ENCODE data around the gene PGA5. TPM values are rescaled to one million over a fixed set of nuclear protein-coding genes. Genes with fewer than 3 reads are reported as not detected.

The PGA5 gene
- total RNA-seq, 4 donors from 2014 or later, result not detected

DNA sequence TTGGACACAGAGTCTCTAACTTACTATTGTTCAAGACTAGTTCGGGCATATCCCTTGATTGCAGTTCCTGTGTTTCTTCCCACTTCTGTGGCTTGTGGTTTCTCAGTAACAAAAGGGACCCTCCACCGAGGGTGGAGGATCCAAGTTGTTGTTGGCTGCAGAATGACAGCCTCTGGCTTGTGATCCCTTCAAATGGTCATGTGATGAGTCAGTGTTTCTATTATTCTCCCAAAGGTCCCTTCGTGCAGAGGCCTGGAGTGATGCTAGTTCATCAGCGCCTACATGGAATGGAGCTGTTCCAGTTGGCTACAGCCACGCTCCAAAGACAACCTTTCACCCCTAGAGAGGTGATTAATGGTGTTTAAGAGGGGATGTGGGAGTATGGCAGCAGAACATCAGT lies 56.8 kb downstream of the PGA5 start:
- no peaks in the 10 kb centered on the region for H3K36me3 ChIP-seq

DNA sequence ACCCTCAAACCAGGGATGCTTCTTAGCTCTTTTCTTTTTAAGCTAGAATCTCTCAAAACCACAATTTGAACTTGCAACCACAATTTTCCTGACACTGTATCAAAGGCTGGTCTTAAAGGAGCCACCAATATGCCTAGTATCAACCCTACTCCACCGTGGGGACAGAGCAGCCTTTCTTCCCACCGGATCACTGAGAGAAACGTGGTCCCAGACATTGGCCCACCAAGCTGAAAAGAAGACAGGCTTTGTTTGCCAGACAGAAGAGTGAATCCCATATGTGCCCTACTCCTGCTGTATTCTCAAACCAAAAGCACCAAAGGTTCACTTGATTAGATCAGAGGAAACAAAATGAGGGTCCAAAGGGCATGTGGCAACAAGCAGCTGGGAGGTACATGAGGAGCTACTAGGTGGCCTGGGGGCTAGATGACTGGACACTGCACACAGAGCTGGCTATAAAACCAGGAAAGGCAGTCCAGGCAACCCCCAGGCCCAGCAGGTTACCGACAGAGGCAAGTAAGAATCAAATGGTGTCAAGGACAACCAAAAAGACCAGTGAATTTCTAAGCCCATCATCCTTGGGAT lies 57.8 kb downstream of the PGA5 start:
- Histone ChIP-seq H3K4me3 (no peak overlapping the region), H3K27ac (peak overlapping the region; percentile 40 to 66), H3K27me3 (no peaks in the 10 kb centered on the region), H3K9me3 (no peaks in the 10 kb centered on the region), H3K4me1 (peaks cover 0 to 14% of the 10 kb centered on the region in 2 donors), H3K36me3 (no peaks in the 10 kb centered on the region)
- no peak for TF ChIP-seq POLR2A (IDR thresholded peaks at IDR 0.05)
- TF ChIP-seq CTCF (IDR thresholded peaks at IDR 0.05), result no peak
- intact Hi-C loops (cut with DNase I; ENCODE audit: low total_unique reads), result no loop called here
- no peak for DNase-seq

More for the DNA sequence above, 56.8 kb downstream of the PGA5 start:
- DNase-seq, result peak; percentile 47 to 60
- Histone ChIP-seq H3K27ac (peak overlapping the region; percentile 40 to 66), H3K4me3 (no peak overlapping the region), H3K4me1 (peaks cover 0 to 14% of the 10 kb centered on the region in 2 donors), H3K27me3 (no peaks in the 10 kb centered on the region), H3K9me3 (no peaks in the 10 kb centered on the region)
- TF ChIP-seq CTCF (IDR thresholded peaks at IDR 0.05), result no peak
- intact Hi-C loops (cut with DNase I; ENCODE audit: low total_unique reads), result no loop called here

Other genes starting within 250 kb of the PGA5 start
- gene CD5, start 138.7 kb upstream of the PGA5 start, total RNA-seq, result under 1 TPM in 3 of 4 donors, not detected in 1; under 0.01 to 0.14 (median 0.12) TPM
- gene VPS37C, start 79.7 kb upstream of the PGA5 start, total RNA-seq, result 10 to 100 TPM in 2 of 4 donors, 1 to 10 TPM in 1, under 1 TPM in 1; 0.26 to 26.3 (median 13.3) TPM
- gene PGA3, start 37.7 kb upstream of the PGA5 start, total RNA-seq, result 1 to 10 TPM in 2 of 4 donors, under 1 TPM in 1, not detected in 1; 0.35 to 6.5 (median 4.4) TPM
- gene PGA4, start 18.8 kb upstream of the PGA5 start, total RNA-seq, result 1 to 10 TPM; 1.0 to 8.7 (median 4.9) TPM
- 1 to 10 TPM in 2 of 4 donors, under 1 TPM in 2; 0.51 to 6.5 (median 1.2) TPM for gene VWCE, start 54.1 kb downstream of the PGA5 start, total RNA-seq
- gene DDB1, start 91.9 kb downstream of the PGA5 start, total RNA-seq, result 100 to 1,000 TPM in 3 of 4 donors, 10 to 100 TPM in 1; 87.9 to 231 (median 155) TPM
- 10 to 100 TPM in 2 of 4 donors, 1 to 10 TPM in 2; 3.6 to 28.5 (median 11.9) TPM for gene TKFC, start 92.1 kb downstream of the PGA5 start, total RNA-seq
- 10 to 100 TPM; 11.3 to 43.6 (median 21.2) TPM for gene CYB561A3, start 120.7 kb downstream of the PGA5 start, total RNA-seq
- gene TMEM138, start 121.2 kb downstream of the PGA5 start, total RNA-seq, result 10 to 100 TPM; 12.0 to 81.5 (median 20.9) TPM
- 10 to 100 TPM in 3 of 4 donors, 1 to 10 TPM in 1; 2.6 to 30.8 (median 17.0) TPM for gene TMEM216, start 151.4 kb downstream of the PGA5 start, total RNA-seq
- gene CPSF7, start 188.8 kb downstream of the PGA5 start, total RNA-seq, result 100 to 1,000 TPM in 1 of 4 donors, 10 to 100 TPM in 3; 30.0 to 122 (median 56.5) TPM
- 10 to 100 TPM in 2 of 4 donors, 1 to 10 TPM in 2; 2.8 to 43.9 (median 16.1) TPM for gene SDHAF2, start 188.9 kb downstream of the PGA5 start, total RNA-seq

All from uterus (tissue), 4 donors.